Measurements from ENCODE around the gene LYSMD2. TPM values are rescaled to one million over a fixed set of nuclear protein-coding genes. Genes with fewer than 3 reads are reported as not detected.

The LYSMD2 gene
- polyA plus RNA-seq, 1 donor from 2014 or later, result 8.3 TPM

- Histone ChIP-seq H3K27me3 (ENCODE audit: insufficient read depth, low read depth, low read length) (no peaks in the 10 kb centered on the region), H4K20me1 (ENCODE audit: insufficient read depth) (no peaks in the 10 kb centered on the region), H3K27ac (ENCODE audit: low read length) (no peak overlapping the region), H3F3A (ENCODE audit: insufficient read depth, low read length, poor library complexity, severe bottlenecking) (no peaks in the 10 kb centered on the region), H3K4me2 (ENCODE audit: low read length) (no peak overlapping the region), H3K79me2 (replicated peaks; ENCODE audit: insufficient read depth, low read length) (no peaks in the 10 kb centered on the region), H3K9me3 (ENCODE audit: low read length) (no peaks in the 10 kb centered on the region), H3K4me3 (ENCODE audit: low read length) (no peak overlapping the region), H3K9me2 (ENCODE audit: insufficient read depth, low read length) (no peaks in the 10 kb centered on the region), H2AFZ (ENCODE audit: low read depth, low read length) (no peak overlapping the region), H3K9ac (ENCODE audit: low read length) (no peak overlapping the region), H3K36me3 (ENCODE audit: insufficient read depth, low read length) (peaks cover 26% of the 10 kb centered on the region)
- TF ChIP-seq EP300 (conservative IDR thresholded peaks at IDR 0.05; ENCODE audit: poor library complexity, severe bottlenecking), result no peak
- TF ChIP-seq SMC3 (conservative IDR thresholded peaks at IDR 0.05; ENCODE audit: poor library complexity), result no peak
- no peak for TF ChIP-seq REST (IDR thresholded peaks at IDR 0.05; ENCODE audit: borderline replicate concordance)
- TF ChIP-seq TAF1 (IDR thresholded peaks at IDR 0.05; ENCODE audit: low read depth), result no peak
- TF ChIP-seq POLR2AphosphoS5 (IDR thresholded peaks at IDR 0.05), result no peak
- TF ChIP-seq CTCF (IDR thresholded peaks at IDR 0.05; ENCODE audit: poor library complexity, severe bottlenecking), result no peak
- TF ChIP-seq RAD21 (conservative IDR thresholded peaks at IDR 0.05), result no peak
- TF ChIP-seq EZH2 (IDR thresholded peaks at IDR 0.05; ENCODE audit: borderline replicate concordance, insufficient read depth, low read length, poor library complexity, severe bottlenecking), result no peak
- no peak for TF ChIP-seq MXI1 (conservative IDR thresholded peaks at IDR 0.05; ENCODE audit: poor library complexity, severe bottlenecking)
Observed at GRCh38 chr15:51780636-51781035, 43.2 kb upstream of the LYSMD2 start.

- no peak overlapping the region for H3K4me2 ChIP-seq (ENCODE audit: low read length)
- H3K79me2 ChIP-seq (replicated peaks; ENCODE audit: insufficient read depth, low read length), result no peaks in the 10 kb centered on the region
- no peaks in the 10 kb centered on the region for H3K9me3 ChIP-seq (ENCODE audit: low read length)
- no peaks in the 10 kb centered on the region for H3F3A ChIP-seq (ENCODE audit: insufficient read depth, low read length, poor library complexity, severe bottlenecking)
- no peak overlapping the region for H2AFZ ChIP-seq (ENCODE audit: low read depth, low read length)
- no peaks in the 10 kb centered on the region for H3K27me3 ChIP-seq (ENCODE audit: insufficient read depth, low read depth, low read length)
- TF ChIP-seq RAD21 (conservative IDR thresholded peaks at IDR 0.05) (peak; percentile 72), CTCF (IDR thresholded peaks at IDR 0.05; ENCODE audit: poor library complexity, severe bottlenecking) (peak; percentile 82), SMC3 (conservative IDR thresholded peaks at IDR 0.05; ENCODE audit: poor library complexity) (peak; percentile 87), REST (IDR thresholded peaks at IDR 0.05; ENCODE audit: borderline replicate concordance) (no peak)
- H3K4me3 ChIP-seq (ENCODE audit: low read length), result no peak overlapping the region
- no peaks in the 10 kb centered on the region for H3K9me2 ChIP-seq (ENCODE audit: insufficient read depth, low read length)
- no peak overlapping the region for H3K9ac ChIP-seq (ENCODE audit: low read length)
- H3K36me3 ChIP-seq (ENCODE audit: insufficient read depth, low read length), result peaks cover 16% of the 10 kb centered on the region
- H4K20me1 ChIP-seq (ENCODE audit: insufficient read depth), result no peaks in the 10 kb centered on the region
- no peak overlapping the region for H3K27ac ChIP-seq (ENCODE audit: low read length)
Observed at GRCh38 chr15:51776952-51777569, 39.6 kb upstream of the LYSMD2 start.
